Measurements from ENCODE around the gene SMCR8.
A peak's percentile ranks its signal among the peaks of the same experiment; 100 is the strongest.
"Not testable (repeated sequence)": the region's sequence is repeated elsewhere in the genome, so short reads cannot be mapped to it uniquely, and the experiment has no call there.

Gene SMCR8, protein sequence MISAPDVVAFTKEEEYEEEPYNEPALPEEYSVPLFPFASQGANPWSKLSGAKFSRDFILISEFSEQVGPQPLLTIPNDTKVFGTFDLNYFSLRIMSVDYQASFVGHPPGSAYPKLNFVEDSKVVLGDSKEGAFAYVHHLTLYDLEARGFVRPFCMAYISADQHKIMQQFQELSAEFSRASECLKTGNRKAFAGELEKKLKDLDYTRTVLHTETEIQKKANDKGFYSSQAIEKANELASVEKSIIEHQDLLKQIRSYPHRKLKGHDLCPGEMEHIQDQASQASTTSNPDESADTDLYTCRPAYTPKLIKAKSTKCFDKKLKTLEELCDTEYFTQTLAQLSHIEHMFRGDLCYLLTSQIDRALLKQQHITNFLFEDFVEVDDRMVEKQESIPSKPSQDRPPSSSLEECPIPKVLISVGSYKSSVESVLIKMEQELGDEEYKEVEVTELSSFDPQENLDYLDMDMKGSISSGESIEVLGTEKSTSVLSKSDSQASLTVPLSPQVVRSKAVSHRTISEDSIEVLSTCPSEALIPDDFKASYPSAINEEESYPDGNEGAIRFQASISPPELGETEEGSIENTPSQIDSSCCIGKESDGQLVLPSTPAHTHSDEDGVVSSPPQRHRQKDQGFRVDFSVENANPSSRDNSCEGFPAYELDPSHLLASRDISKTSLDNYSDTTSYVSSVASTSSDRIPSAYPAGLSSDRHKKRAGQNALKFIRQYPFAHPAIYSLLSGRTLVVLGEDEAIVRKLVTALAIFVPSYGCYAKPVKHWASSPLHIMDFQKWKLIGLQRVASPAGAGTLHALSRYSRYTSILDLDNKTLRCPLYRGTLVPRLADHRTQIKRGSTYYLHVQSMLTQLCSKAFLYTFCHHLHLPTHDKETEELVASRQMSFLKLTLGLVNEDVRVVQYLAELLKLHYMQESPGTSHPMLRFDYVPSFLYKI

DNA sequence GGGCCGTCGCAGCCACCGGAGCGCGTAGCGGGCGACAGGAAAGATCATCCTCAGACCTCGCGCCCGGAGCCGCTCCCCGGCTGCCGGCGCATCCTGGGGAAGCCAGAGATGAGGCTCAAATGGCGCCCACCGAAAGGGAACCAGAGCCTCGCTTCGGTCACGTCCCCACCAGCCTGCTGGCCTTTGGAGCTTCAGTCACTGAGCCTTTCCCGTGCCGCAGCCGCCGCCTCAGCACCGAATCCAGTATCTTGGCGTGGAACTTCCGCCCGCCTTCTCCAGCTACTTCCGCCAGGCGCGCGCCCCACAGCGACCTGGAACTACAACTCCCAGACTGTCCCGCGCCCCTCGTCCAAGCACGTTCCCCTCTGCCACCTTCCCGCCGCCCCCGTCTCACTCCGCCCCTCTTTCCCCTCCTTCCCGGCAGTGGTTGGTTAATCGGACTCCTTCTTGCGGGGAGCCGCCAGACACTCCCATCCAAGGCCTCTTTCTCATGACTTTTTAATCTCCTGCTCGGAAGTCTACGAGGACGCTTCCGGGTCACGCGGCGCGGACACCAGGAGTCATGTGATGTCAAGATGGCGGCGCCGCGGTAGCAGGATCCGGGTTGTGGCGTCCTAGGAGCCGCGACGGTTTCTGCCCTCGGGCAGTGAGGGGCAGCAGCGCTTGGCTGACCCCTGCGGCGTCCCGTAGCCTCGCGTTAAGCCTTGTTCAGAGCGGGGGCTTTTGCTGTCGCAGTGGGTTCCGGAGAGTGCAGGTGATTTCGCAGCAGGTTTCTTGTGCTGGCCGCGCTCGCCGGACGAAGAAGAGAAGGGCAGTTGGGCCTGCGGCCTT lies at the start of gene SMCR8, which contains the start of gene TOP3A:
TSS of gene SMCR8 (plus strand) at position 563 of the 831 bp plus-strand sequence. CDS start 497 bp downstream, outside the sequence.
TSS of gene TOP3A (minus strand) at position 264 of the 831 bp plus-strand sequence. CDS start at position 48, 216 bp downstream.
- DNase-seq, result peak; percentile 100

DNA sequence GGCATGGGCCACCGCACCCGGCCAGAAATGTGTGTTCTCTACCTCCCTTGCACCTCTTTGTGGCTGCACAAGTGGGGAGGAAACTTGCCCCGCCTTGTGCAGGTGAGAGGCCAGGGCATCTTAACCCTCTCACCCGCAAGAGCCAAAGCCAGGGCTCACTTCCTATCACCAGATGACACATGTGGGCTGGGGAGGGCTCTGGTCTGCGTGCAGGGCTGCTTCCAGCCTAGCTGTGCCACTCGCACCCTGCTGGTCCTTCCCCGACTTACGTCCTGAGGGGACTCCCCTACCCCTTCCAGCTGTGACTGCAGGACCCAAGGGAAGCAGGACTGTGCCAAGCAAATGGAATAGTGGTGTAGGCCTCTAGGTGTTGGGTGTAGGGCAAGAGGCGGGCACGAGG lies 47.7 kb upstream of the SMCR8 start:
- DNase-seq, result no peak

DNA sequence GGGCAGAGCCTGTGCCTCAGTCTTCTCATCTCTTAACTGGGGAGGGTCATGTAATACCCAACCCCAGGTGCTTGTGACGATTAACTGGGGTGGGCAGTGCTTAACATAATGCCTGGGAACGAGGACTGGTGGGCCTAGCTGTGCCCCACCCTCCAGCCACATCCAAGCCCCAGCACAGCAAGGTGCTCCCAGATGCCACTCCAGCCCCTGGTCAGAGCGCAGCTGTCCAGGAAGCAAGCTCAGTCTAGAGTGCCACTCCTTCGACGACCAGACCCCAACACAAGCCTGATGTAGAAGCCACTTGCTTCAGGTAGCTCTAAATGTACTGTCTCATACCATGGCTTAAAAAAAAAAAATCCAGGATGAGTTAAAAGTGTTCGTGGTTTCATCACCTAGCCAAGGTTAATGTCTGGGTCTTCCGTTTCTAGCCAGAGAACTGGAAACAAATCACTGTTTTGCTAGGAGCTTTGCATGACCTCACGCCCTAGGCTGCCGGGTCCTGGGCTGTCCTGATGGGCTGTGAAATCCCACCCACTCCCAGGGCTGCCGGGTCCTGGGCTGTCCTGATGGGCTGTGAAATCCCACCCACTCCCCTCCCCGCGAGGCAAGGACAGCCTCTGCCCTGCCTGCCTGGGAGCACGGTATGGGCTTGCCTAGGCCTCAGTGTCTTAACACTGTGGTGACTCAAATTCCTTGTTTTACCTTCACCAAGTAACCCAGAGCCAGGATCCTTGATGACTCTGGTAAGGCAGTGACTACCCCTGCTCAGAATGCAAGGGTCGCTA lies 47.0 kb upstream of the SMCR8 start:
- DNase-seq, result no peak

DNA sequence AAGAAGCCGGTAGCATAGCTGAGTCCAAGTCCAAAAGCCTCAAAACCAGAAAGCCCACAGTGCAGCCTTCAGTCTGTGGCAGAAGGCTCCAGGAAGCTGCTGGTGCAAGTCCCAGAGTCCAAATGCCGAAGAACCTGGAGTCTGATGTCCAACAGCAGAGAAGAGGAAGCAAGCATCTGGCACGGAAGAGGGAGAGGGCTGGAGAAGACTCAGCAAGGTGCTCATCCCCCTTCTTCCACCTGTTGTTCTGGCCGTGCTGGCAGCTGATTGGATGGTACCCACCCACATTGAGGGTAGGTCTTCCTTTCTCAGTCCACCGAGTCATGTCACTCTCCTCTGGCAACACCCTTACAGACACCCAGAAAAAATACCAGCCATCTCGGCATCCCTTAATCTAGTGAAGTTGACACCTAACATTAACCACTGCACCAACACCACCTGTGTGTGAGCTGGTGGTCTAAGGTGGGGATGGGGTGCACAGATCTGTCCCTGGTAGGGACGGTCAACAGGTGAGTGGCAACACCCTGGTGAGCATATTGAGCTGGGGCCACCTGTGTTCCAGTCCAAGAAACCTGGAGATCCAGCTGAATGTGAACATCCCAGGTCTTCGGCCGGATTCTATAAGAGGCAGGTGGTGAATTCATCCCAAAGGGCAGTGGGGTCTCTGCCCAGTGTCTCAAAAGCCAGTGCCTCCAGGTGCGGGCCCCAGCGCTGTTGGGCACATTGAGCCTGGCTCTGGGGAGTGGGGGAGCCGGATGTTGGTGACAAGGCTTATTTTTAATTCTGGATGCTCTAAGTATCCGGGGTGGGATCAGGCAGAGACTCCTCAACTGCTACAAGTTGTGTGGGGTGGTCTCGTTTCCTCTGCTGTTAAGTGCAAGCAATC lies 44.8 kb upstream of the SMCR8 start:
- no peak for DNase-seq

DNA sequence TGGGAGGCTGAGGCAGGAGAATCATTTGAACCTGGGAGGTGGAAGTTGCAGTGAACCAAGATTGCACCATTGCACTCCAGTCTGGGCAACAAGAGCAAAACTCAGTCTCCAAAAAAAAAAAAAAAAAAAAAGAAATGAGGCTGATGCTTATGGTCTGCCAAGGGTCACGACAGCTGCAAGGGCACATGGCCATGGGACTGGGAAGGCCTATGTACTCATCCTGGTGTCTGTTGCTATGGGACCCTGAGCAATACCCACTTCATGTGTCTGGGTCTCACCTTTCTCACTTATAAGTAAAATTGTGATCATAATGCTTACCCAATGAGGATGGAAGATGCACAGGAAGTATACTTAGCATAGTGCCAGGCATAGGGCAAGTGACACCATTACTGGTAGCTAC lies 38.0 kb upstream of the SMCR8 start:
- DNase-seq, result no peak

DNA sequence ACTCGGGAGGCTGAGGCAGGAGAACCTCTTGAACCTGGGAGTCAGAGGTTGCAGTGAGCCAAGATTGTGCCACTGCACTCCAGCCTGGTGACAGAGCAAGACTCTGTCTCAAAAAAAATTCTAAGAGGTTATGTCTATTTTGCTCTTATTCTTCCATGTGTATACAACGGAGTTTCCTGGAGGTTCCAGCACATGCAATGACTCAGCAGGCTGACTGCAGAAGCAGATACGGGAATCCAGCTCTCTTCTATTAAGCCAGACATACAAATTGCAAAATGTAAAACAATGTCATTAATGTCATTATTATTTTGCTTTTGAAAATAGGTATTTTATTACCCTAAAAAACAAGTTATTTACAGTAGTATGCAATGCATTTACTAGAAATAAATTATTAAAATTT lies 36.2 kb upstream of the SMCR8 start:
- DNase-seq, result no peak

DNA sequence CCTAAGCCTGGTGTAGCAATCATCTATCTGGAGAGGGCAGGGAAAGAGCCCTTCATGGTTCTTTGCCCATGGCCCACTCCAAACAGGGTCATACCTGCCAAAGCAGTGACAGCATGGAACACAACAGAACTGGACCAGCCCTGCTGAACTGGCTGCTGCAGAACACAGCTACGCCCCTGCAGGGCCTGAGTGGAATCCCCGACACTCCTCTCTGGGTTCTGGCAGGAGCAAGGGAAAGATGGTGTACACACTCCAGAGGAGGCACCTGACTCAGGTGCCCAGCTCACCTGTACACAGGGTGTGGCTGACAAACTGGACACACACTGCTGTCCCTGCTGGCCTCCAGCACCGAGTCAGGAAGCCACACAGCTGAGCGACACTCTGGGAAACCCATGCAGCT lies 34.8 kb upstream of the SMCR8 start:
- no peak for DNase-seq

DNA sequence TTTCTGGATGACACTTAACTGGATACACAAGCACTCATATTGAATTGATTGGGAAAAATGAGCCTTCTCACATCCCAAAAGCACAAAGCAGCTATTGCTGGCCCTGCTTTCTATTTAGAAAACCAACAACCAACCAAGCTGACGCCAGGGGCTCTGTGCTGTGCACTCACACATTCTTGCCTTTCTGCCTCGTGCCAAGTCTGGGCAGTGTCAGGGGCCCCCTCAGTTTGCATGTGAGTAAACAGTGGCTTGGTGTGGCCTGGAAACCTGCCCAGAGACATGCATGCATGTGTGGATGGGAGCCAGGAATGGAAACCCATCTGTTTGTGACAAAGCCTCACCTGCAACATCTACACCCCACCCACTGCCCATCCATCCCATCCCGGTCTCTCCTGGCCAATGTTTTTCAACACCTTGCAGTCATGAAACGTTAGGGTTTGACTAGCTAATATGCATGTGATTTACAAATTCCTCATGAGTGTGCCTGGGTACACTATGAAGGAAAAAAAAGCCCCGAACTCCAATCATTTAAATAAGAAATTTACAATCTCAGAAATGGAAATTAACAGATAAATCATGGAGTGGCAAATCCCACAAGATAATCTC lies 34.2 kb upstream of the SMCR8 start:
- no peak for DNase-seq

DNA sequence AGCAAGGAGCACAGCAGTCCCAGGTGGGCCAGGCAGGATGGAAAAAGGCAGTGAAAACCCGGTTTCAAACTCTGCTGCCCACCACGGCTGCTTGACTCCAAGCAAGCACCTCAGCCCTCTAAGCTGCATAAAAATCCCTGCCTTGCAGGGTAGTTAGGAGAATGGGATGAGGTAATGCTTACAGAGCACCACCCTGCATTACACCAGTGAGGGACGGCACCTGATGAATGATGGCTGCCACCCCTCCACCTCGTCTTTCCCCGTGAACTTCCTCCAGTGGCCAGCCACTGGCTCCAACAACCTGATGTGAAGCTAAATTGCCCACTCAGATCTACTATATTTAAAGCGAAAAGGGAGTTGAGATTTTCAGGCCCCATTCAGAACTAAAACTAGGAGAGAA lies 33.3 kb upstream of the SMCR8 start:
- DNase-seq, result no peak

DNA sequence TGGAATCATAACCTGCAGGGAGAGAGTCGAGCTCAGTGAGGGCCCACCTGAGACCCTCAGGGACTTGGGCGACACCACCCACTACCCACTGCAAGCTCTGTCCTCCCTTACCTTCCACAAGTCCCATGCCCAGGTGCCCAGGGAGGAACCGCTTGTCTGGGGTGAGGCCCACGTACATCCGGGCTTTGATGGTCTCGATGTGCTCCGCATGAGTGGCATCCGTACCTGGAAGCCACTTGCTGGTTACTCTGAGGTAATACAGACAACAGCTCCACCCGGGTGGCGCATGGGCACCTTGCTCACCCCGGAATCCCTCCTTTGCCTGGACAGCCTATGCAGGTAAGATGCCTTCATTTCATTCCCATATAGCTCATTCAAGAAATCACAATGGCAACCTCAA lies 29.8 kb upstream of the SMCR8 start:
- no peak for DNase-seq

DNA sequence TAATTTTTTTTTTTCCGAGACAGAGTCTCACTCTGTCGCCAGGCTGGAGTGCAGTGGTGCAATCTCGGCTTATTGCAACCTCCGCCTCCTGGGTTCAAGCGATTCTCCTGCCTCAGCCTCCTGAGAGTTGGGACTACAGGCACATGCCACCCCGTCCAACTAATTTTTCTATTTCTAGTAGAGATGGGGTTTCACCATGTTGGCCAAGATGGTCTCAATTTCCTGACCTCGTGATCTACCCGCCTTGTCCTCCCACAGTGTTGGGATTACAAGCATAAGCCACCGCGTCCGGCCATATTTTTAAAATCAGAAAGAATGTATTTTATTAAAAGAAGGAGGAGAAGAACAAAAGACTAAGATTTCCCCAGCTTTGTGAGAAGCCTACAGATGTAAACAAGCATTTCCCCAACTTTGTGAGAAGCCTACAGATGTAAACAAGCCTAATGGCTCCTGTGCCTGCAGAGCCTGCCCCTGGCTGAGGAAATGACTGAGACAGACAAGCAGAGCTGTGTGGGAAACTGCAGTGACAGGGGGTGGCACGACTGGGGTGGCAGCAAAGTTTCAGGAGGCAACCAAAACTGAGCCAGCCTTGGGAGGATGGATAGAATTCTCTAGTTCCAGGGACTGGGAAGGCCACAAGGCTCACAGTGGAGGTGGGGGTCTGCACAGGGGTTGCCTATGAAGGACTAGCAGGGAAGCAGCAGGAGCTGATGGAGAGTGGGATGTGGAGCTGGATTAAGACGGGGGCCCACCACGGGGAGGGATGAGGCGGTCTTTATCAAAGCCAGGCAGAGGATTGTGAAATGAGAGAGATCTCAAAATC lies 23.2 kb upstream of the SMCR8 start:
- no peak for DNase-seq

DNA sequence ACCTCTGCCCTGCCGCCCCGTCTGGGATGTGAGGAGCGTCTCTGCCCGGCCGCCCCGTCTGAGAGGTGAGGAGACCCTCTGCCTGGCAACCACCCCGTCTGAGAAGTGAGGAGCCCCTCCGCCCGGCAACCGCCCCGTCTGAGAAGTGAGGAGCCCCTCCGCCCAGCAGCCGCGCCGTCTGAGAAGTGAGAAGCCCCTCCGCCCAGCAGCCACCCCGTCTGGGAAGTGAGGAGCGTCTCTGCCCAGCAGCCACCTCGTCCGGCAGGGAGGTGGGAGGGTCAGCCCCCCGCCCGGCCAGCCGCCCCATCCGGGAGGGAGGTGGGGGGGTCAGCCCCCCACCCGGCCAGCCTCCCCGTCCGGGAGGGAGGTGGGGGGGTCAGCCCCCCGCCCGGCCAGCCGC lies 17.0 kb upstream of the SMCR8 start:
- not testable (repeated sequence) for DNase-seq

DNA sequence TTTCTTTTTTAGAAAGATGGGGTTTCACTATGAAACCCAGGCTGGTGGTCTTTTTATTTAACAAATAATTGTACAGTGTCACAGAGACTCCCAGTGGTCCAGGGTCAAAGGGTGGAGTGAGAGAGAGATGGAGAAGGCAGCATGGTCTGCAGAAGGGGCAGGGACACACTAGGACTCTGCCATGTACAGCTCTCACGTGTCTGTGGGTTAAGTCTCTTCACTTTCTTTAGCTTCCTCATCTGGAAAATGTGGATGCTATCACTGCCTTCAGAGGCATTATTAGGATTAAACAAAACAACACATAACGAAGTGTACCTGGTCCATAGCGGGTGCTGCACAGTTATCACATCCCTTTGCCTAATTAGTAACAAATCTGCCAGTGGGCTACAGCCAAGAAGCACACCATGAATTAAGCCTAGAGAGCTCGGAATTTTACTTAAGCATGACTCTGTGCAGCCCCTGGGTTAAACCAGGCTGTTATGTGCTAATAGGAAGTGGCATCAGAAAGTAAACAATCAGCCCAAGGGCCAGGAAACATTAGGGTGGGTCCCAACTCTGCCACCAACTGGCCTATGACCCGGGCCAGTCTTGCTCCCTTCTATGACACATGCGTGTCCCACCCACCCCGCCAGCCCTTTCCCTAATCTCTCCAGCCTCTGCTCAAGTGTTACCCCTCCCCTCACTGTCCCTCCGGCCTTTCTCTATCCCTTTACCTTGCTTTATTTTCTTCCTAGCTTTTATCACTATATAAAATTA lies 14.2 kb upstream of the SMCR8 start:
- DNase-seq, result no peak

DNA sequence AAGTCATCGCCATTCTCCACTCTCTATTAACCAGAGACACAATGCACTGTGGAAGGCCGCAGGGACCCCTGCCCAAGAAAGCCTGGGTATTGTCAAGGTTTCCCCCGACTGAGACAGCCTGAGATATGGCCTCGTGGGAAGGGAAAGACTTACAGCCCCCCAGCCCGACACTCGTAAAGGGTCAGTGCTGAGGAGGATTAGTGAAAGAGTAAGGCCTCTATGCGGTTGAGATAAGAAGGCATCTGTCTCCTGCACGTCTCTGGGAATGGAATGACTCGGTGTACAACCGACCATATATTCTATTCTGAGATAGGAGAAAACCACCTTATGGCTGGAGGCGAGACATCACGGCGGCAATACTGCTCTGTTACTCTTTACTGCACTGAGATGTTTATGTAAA lies 11.9 kb upstream of the SMCR8 start:
- not testable (repeated sequence) for DNase-seq

DNA sequence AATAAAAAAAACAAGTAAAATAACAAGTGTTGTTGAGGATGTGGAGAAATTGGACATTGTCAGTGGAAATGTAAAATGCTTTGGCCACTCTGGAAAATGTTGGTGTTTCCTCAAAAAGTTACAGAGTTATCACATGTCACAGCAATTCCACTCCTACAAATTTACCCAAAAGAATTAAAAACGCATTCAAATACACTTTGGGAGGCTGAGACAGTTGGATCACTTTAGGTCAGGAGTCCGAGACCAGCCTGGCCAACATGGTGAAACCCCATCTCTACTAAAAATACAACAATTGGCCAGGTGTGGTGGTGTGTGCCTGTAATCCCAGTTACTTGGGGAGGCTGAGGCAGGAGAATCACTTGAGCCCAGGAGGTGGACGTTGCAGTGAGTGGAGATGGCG lies 5.9 kb upstream of the SMCR8 start:
- DNase-seq, result no peak

DNA sequence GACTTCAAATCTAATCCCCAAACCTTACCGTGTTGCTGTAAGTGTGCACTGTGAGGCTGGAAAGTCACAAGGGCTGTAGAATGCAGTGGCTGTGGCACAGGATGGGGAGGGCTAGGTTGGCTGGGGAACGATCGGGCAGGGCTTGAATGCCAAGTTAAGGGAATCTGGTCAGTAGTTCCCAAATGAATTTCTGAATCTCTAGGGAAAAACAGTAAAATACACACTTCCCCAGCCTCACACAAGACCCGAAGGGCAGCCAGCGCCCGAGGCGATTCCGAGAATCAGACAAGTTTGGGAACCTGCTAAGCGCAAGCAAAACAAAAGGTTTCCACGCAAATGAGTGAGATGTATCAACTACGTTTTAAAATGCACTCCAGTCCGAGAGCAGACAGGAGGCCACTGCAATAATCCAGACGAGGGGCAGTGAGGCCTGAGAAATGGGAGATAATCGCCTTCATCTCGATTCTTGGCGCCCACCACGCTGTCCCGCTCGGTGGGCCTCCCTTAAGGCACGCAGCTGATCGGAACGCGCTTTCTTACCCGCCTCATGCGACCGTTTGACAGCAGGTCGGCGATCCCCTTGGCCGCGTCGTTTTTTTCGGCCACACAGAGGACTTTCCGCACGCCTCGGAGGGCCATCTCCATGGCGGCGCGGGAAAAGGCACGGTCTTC lies 898 bp upstream of the SMCR8 start:
- no peak for DNase-seq

DNA sequence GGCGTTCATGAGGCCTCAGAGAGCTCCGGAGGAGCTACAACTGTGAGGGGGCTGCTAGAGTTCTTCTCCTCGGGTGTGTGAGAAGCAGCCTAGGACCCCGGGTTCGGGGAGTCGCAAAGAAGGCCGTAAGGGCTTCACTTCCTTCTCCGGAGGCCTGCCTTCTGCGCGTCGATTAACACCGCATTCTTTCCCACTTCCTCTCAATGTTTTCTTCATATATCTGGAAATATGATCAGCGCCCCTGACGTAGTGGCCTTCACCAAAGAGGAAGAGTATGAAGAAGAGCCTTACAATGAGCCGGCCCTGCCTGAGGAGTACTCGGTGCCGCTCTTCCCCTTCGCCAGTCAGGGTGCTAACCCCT lies 449 bp downstream of the SMCR8 start:
- no peak for DNase-seq

DNA sequence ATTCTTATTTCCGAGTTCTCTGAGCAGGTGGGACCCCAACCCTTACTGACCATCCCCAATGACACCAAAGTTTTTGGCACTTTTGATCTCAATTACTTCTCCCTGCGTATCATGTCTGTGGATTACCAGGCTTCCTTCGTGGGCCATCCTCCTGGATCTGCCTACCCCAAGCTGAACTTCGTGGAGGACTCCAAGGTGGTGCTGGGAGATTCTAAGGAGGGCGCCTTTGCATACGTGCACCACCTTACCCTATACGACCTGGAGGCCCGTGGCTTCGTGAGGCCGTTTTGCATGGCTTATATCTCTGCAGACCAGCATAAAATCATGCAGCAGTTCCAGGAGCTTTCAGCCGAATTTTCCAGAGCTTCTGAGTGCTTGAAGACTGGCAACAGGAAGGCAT lies 868 bp downstream of the SMCR8 start:
- no peak for DNase-seq

All from SW 1271 (cell line).